ENCODE measurements around the gene SNX8. TPM values are rescaled to one million over a fixed set of nuclear protein-coding genes. Genes with fewer than 3 reads are reported as not detected.

Gene SNX8
- total RNA-seq, 1 experiment from 2014 or later, result 40.6 TPM

- H2AFZ ChIP-seq (ENCODE audit: low read length), result no peak overlapping the region
- H2BK12ac ChIP-seq (ENCODE audit: insufficient read length, low read depth, low read length), result no peak overlapping the region
- no peaks in the 10 kb centered on the region for H3K27me3 Mint-ChIP-seq (ENCODE audit: low read depth)
- H3K27me3 ChIP-seq (ENCODE audit: insufficient read depth, low read length), result no peaks in the 10 kb centered on the region
- H2BK15ac ChIP-seq (ENCODE audit: low read depth, low read length), result no peak overlapping the region
- no peak overlapping the region for H3K4me2 ChIP-seq (ENCODE audit: insufficient read depth, insufficient read length, low read length)
- no peak overlapping the region for H4K5ac ChIP-seq (ENCODE audit: insufficient read length, low read depth, low read length)
- no peaks in the 10 kb centered on the region for H3K4me1 ChIP-seq (ENCODE audit: insufficient read depth, low read length)
- H3K9me3 ChIP-seq (ENCODE audit: control insufficient read depth, low read depth, low read length), result no peaks in the 10 kb centered on the region
- no peak overlapping the region for H2BK120ac ChIP-seq (ENCODE audit: low read depth, low read length, poor library complexity, severe bottlenecking)
- no peak overlapping the region for H3K18ac ChIP-seq (ENCODE audit: insufficient read length, low read depth, low read length)
- H4K8ac ChIP-seq (replicated peaks; ENCODE audit: insufficient read length, low read depth, low read length), result no peak overlapping the region
- DNase-seq, result no peak
- H3K36me3 Mint-ChIP-seq (ENCODE audit: insufficient read depth in 1 of 3, low read depth in 3 of 3), result peaks cover 34 to 73% (median 55%) of the 10 kb centered on the region in 3 experiments
- H4K20me1 ChIP-seq (ENCODE audit: control insufficient read depth, insufficient read depth, insufficient read length), result no peaks in the 10 kb centered on the region
- no peak overlapping the region for H3K27ac ChIP-seq (ENCODE audit: insufficient read length, low read depth, low read length)
- peak overlapping the region; percentile 62 to 93; a peak in 4 of 5 replicates for H3K4me3 Mint-ChIP-seq
- no peak for TF ChIP-seq CTCF (conservative IDR thresholded peaks at IDR 0.05)
- no peaks in the 10 kb centered on the region for H3K79me1 ChIP-seq (ENCODE audit: insufficient read depth, low read depth, low read length, poor library complexity, severe bottlenecking)
- H2BK20ac ChIP-seq (ENCODE audit: low read depth, low read length, poor library complexity, severe bottlenecking), result no peak overlapping the region
- no peak overlapping the region for H2AK5ac ChIP-seq (ENCODE audit: insufficient read length, low read length)
- H3K4me1 Mint-ChIP-seq, result peaks cover 14 to 24% of the 10 kb centered on the region in 2 experiments
- no peak overlapping the region for H3K14ac ChIP-seq (ENCODE audit: insufficient read depth, low read length)
- H4K91ac ChIP-seq (ENCODE audit: insufficient read length, low read depth, low read length), result no peak overlapping the region
- H3T11ph ChIP-seq (ENCODE audit: low read length), result no peak overlapping the region
- H3K56ac ChIP-seq (ENCODE audit: insufficient read length, low read depth, low read length), result no peak overlapping the region
- H3K79me2 ChIP-seq (ENCODE audit: insufficient read depth, low read length), result peaks cover 54% of the 10 kb centered on the region
- no peaks in the 10 kb centered on the region; a peak in 1 of 5 replicates for H3K9me3 Mint-ChIP-seq
- H2BK5ac ChIP-seq (ENCODE audit: insufficient read length, low read length), result no peak overlapping the region
- H3K27ac Mint-ChIP-seq, result 0 out of 7 replicates have a peak overlapping the region, but pooled peaks of 1 of the 3 experiments have one; percentile 16
- no peak overlapping the region for H3K4ac ChIP-seq (ENCODE audit: low read depth, low read length)
- no peak overlapping the region for H3K9ac ChIP-seq (ENCODE audit: extremely low read depth, insufficient read length, low read length)
- H3K23ac ChIP-seq (ENCODE audit: insufficient read length, low read depth, low read length), result no peak overlapping the region
- WGBS (ENCODE audit: extremely low coverage, insufficient read length, low lambda C conversion rate), result no CpG with 5 or more reads among the region's 8 CpGs
- H3K23me2 ChIP-seq (ENCODE audit: insufficient read length, low read depth, low read length, poor library complexity, severe bottlenecking), result peaks cover 3% of the 10 kb centered on the region
Measured at GRCh38 chr7:2357165-2357564, 42.9 kb upstream of the SNX8 start.

Data from H9 (cell line).